Measurements from ENCODE around the gene IL15.
"Not testable (repeated sequence)": the region's sequence is repeated elsewhere in the genome, so short reads cannot be mapped to it uniquely, and the experiment has no call there.

The IL15 gene

GRCh38 chr4:141705048-141705746 lies 68.8 kb downstream of the IL15 start:
- no peak for DNase-seq

- DNase-seq = no peak
These were observed 69.5 kb downstream of the IL15 start for GRCh38 chr4:141705747-141706377.

- no peak for DNase-seq
These were observed 70.1 kb downstream of the IL15 start for GRCh38 chr4:141706445-141706844.

GRCh38 chr4:141711211-141711610 lies 74.8 kb downstream of the IL15 start:
- DNase-seq = no peak

- no peak for DNase-seq
These were observed 76.8 kb downstream of the IL15 start for GRCh38 chr4:141713185-141713584.

GRCh38 chr4:141713771-141714445 lies 77.5 kb downstream of the IL15 start:
- no peak for DNase-seq

- DNase-seq = no peak
These were observed 83.2 kb downstream of the IL15 start for GRCh38 chr4:141719585-141719984.

- no peak for DNase-seq
These were observed 84.8 kb downstream of the IL15 start for GRCh38 chr4:141721174-141721573.

GRCh38 chr4:141724646-141725045 lies 88.3 kb downstream of the IL15 start:
- DNase-seq = no peak

GRCh38 chr4:141727420-141727819 lies 91.0 kb downstream of the IL15 start:
- DNase-seq = no peak

GRCh38 chr4:141730805-141731204 lies 94.4 kb downstream of the IL15 start:
- no peak for DNase-seq

- DNase-seq = no peak
These were observed 95.1 kb downstream of the IL15 start for GRCh38 chr4:141731481-141731880.

- DNase-seq = no peak
These were observed 103.3 kb downstream of the IL15 start for GRCh38 chr4:141739636-141740035.

GRCh38 chr4:141746026-141746425 lies 109.6 kb downstream of the IL15 start:
- DNase-seq = no peak

GRCh38 chr4:141751806-141752205 lies 115.4 kb downstream of the IL15 start:
- not testable (repeated sequence) for DNase-seq

- no peak for DNase-seq
These were observed 120.9 kb downstream of the IL15 start for GRCh38 chr4:141757287-141757686.

GRCh38 chr4:141759796-141760425 lies 123.5 kb downstream of the IL15 start:
- DNase-seq = no peak

- no peak for DNase-seq
These were observed 125.5 kb downstream of the IL15 start for GRCh38 chr4:141761926-141762325.

GRCh38 chr4:141763374-141763773 lies 127.0 kb downstream of the IL15 start:
- DNase-seq = no peak

GRCh38 chr4:141768954-141769353 lies 132.6 kb downstream of the IL15 start:
- DNase-seq = no peak

- DNase-seq = no peak
These were observed 135.8 kb downstream of the IL15 start for GRCh38 chr4:141771889-141772830.

- no peak for DNase-seq
These were observed 136.5 kb downstream of the IL15 start for GRCh38 chr4:141772838-141773237.

- no peak for DNase-seq
These were observed 145.8 kb downstream of the IL15 start for GRCh38 chr4:141782205-141782604.
